GM12874 (cell line): ENCODE results near the gene ZNF511.

Experiments
- CTCF ChIP-seq: IDR thresholded peaks from 2 replicates; pipeline ENCODE4 v1.5.1; 2011; ENCODE audit warnings: low read depth, mild to moderate bottlenecking, control low read depth, low read length, moderate library complexity; ENCODE audit not compliant: insufficient read depth

ZNF511 gene

GRCh38 chr10:133332936-133333699, 24.4 kb downstream of the ZNF511 start:
- no peak for TF ChIP-seq CTCF

- no peak for TF ChIP-seq CTCF
Measured at GRCh38 chr10:133334503-133335245, 26.0 kb downstream of the ZNF511 start.

- TF ChIP-seq CTCF = no peak
Measured at GRCh38 chr10:133335246-133336117, 26.8 kb downstream of the ZNF511 start.

GRCh38 chr10:133336118-133336576, 27.4 kb downstream of the ZNF511 start:
- no peak for TF ChIP-seq CTCF

- TF ChIP-seq CTCF = no peak
Measured at GRCh38 chr10:133336577-133337369, 28.1 kb downstream of the ZNF511 start, which contains the start of gene CALY. Gene CALY (minus strand): TSS chr10:133336896. CDS start chr10:133328989, 7,907 bp downstream.

GRCh38 chr10:133337370-133337725, 28.6 kb downstream of the ZNF511 start:
- no peak for TF ChIP-seq CTCF
